GM12891 (cell line): ENCODE results near the gene BAK1.

Experiments
- POLR2A ChIP-seq: IDR thresholded peaks from 2 replicates; pipeline ENCODE4 v1.6.1; 2011; ENCODE audit warnings: low read depth, low read length, control low read depth
- POLR2AphosphoS5 ChIP-seq: IDR thresholded peaks from 2 replicates; pipeline ENCODE4 v1.6.1; 2011; ENCODE audit warnings: low read depth, low read length, control low read depth
- TAF1 ChIP-seq: IDR thresholded peaks from 2 replicates; pipeline ENCODE4 v1.6.1; 2011; ENCODE audit warnings: low read depth, low read length, control low read depth

DNA sequence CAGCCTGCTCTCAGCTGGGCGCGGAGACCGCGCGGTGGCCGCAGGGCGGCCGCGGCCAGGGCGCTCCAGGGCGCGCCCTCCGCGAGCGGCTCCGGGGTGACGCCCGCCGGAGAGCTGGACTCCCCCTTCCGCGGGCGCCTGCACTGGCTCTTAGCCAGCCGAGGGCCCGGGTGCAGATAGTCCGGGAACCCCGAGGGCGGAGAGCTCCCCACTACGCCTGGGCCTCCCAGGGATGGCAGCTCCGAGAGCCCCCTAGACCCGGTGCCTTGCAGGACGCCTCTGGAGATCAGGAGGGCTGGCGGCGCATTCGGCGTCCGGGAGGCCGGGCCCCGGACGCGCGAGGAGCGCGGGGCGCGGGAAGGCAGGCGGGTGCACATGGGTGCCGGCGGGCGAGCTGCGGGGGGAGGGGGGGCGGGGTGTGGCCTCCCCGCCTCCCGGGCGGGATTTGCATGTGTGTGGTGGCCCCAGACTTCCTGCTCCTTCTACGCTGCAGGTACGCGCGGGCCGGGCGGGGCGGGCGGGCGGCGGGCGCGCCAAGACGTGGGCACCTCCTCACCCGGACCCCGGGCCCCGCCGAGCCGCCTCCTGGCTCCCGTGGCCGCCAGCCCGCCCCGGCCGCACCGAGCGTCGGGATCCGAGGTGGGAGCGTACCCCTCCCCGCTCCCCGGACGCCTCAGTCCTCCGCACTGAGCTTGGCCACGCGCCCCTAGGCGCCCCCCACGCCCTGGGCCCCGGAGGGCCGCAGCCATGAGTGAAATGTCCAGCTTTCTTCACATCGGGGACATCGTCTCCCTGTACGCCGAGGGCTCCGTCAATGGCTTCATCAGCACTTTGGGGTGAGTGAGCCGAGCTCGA lies 41.0 kb upstream of the BAK1 start, which contains the start of gene ITPR3:
- TF ChIP-seq POLR2A (no peak), POLR2AphosphoS5 (no peak), TAF1 (no peak)
